ENCODE measurements around the gene ESR2.

Gene ESR2

DNA sequence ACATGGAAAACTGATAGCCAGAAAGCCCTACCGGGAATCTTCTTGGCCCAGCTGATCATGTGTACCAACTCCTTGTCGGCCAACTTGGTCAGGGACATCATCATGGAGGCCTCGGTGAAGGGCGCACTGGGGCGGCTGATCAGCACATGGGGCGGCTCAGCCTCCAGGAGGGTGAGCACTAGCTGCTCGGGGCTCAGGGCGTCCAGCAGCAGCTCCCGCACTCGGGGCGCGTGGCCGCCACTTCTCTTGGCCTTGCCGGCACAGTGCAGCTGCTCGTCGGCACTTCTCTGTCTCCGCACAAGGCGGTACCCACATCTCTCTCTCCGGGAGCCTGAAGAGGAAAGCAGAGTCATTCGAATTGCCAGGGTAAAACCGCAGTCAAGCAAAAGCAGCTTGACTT lies 33.8 kb downstream of the ESR2 start:
- Histone ChIP-seq H2AFZ (ENCODE audit: low read depth) (no peak overlapping the region), H3K27me3 (ENCODE audit: insufficient read depth, low read depth) (no peaks in the 10 kb centered on the region)

DNA sequence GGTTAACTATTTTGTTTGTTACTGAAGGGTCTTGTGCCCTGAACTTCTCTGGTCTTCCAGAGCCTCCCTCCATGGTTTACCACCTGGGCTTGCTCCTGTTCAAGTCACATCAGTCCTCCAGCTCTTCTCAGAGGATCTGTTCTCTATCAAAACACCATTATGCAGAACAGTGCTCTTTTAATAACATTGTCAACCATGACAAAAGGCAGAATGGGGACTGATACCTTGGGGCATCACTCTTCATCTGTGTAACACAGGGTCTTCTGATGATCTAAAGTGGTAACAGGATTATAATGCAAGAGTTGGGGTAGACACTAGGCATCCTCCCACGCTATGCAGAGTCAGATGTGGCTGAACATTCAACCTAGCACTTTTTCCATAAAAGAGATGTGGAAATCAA lies 38.4 kb downstream of the ESR2 start:
- Histone ChIP-seq H3K4me2 (no peak overlapping the region), H3K4me3 (IDR thresholded peaks at IDR 0.05; ENCODE audit: insufficient read depth, low read depth, low read length) (no peak overlapping the region), H3K27me3 (ENCODE audit: insufficient read depth, low read depth) (no peaks in the 10 kb centered on the region), H3K36me3 (ENCODE audit: insufficient read depth) (no peaks in the 10 kb centered on the region), H3K9ac (no peak overlapping the region), H4K20me1 (ENCODE audit: insufficient read depth) (no peaks in the 10 kb centered on the region), H3K79me2 (ENCODE audit: insufficient read depth, low read depth) (no peaks in the 10 kb centered on the region), H3K4me1 (ENCODE audit: low read depth, poor library complexity, severe bottlenecking) (no peaks in the 10 kb centered on the region), H3K27ac (no peak overlapping the region), H2AFZ (ENCODE audit: low read depth) (no peak overlapping the region)
- TF ChIP-seq, protein P1, sequence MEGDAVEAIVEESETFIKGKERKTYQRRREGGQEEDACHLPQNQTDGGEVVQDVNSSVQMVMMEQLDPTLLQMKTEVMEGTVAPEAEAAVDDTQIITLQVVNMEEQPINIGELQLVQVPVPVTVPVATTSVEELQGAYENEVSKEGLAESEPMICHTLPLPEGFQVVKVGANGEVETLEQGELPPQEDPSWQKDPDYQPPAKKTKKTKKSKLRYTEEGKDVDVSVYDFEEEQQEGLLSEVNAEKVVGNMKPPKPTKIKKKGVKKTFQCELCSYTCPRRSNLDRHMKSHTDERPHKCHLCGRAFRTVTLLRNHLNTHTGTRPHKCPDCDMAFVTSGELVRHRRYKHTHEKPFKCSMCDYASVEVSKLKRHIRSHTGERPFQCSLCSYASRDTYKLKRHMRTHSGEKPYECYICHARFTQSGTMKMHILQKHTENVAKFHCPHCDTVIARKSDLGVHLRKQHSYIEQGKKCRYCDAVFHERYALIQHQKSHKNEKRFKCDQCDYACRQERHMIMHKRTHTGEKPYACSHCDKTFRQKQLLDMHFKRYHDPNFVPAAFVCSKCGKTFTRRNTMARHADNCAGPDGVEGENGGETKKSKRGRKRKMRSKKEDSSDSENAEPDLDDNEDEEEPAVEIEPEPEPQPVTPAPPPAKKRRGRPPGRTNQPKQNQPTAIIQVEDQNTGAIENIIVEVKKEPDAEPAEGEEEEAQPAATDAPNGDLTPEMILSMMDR (conservative IDR thresholded peaks at IDR 0.05; ENCODE audit: low read depth, low read length) = no peak

More for the DNA sequence above, 33.8 kb downstream of the ESR2 start:
- Histone ChIP-seq H4K20me1 (ENCODE audit: insufficient read depth) (no peaks in the 10 kb centered on the region), H3K4me1 (ENCODE audit: low read depth, poor library complexity, severe bottlenecking) (no peaks in the 10 kb centered on the region), H3K4me3 (IDR thresholded peaks at IDR 0.05; ENCODE audit: insufficient read depth, low read depth, low read length) (no peak overlapping the region), H3K4me2 (no peak overlapping the region), H3K79me2 (ENCODE audit: insufficient read depth, low read depth) (no peaks in the 10 kb centered on the region), H3K27ac (no peak overlapping the region), H3K36me3 (ENCODE audit: insufficient read depth) (no peaks in the 10 kb centered on the region), H3K9ac (no peak overlapping the region)
- TF ChIP-seq, protein P1 (conservative IDR thresholded peaks at IDR 0.05; ENCODE audit: low read depth, low read length) = no peak

DNA sequence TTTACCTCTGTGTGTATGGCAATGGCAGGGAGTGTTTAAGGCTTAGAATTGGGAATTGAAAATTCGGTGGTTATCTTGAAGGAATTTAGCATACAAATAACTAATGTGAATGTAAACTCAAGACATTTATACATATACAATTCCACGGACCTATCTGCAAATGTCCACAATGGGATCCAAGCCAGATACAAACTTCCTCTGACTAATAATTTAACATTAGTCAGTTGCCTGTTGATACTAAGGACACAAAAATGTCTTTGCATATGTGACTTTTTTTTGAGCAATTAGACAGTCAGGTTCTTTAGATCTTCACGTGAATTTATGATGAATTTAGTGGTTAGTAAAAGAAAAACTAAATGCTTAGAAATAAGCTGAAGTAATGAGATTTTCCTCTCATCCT lies 40.5 kb downstream of the ESR2 start:
- no peak overlapping the region for H2AFZ ChIP-seq (ENCODE audit: low read depth)
- no peak overlapping the region for H3K9ac ChIP-seq
- no peak overlapping the region for H3K27ac ChIP-seq
- H3K36me3 ChIP-seq (ENCODE audit: insufficient read depth) = no peaks in the 10 kb centered on the region
- H3K79me2 ChIP-seq (ENCODE audit: insufficient read depth, low read depth) = no peaks in the 10 kb centered on the region
- no peak overlapping the region for H3K4me2 ChIP-seq
- TF ChIP-seq, protein P1 (conservative IDR thresholded peaks at IDR 0.05; ENCODE audit: low read depth, low read length) = no peak
- no peaks in the 10 kb centered on the region for H3K27me3 ChIP-seq (ENCODE audit: insufficient read depth, low read depth)
- no peaks in the 10 kb centered on the region for H3K4me1 ChIP-seq (ENCODE audit: low read depth, poor library complexity, severe bottlenecking)
- H4K20me1 ChIP-seq (ENCODE audit: insufficient read depth) = no peaks in the 10 kb centered on the region
- H3K4me3 ChIP-seq (IDR thresholded peaks at IDR 0.05; ENCODE audit: insufficient read depth, low read depth, low read length) = no peak overlapping the region

DNA sequence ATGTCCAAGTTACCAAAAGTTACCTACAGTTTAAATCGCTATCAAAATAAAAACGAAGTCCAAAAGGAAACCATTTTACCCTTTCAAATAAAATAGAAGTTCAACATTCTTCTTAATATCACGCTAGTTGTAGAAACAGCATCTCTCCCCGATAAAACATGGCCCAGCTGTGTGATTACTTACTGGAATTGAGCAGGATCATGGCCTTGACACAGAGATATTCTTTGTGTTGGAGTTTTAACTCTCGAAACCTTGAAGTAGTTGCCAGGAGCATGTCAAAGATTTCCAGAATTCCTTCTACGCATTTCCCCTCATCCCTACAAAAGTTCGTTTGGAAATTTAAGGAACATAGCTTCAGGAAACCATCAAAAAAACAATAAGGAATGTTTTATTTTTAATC lies 44.8 kb downstream of the ESR2 start:
- H3K4me1 ChIP-seq (ENCODE audit: low read depth, poor library complexity, severe bottlenecking) = no peaks in the 10 kb centered on the region
- no peaks in the 10 kb centered on the region for H4K20me1 ChIP-seq (ENCODE audit: insufficient read depth)
- no peaks in the 10 kb centered on the region for H3K27me3 ChIP-seq (ENCODE audit: insufficient read depth, low read depth)
- no peak overlapping the region for H3K27ac ChIP-seq
- H3K4me3 ChIP-seq (IDR thresholded peaks at IDR 0.05; ENCODE audit: insufficient read depth, low read depth, low read length) = no peak overlapping the region
- TF ChIP-seq, protein P1 (conservative IDR thresholded peaks at IDR 0.05; ENCODE audit: low read depth, low read length) = no peak
- no peaks in the 10 kb centered on the region for H3K36me3 ChIP-seq (ENCODE audit: insufficient read depth)
- no peak overlapping the region for H2AFZ ChIP-seq (ENCODE audit: low read depth)
- no peak overlapping the region for H3K4me2 ChIP-seq
- no peaks in the 10 kb centered on the region for H3K79me2 ChIP-seq (ENCODE audit: insufficient read depth, low read depth)
- no peak overlapping the region for H3K9ac ChIP-seq
